Activated B cell treated with CpG ODN at 0.5 μM for 24 hours (primary cell): ENCODE measurements around the gene ATP7B. TPM values are rescaled to one million over a fixed set of nuclear protein-coding genes. Genes with fewer than 3 reads are reported as not detected.

Experiments
- ATAC-seq: fragments of 200-7000 bp; cut with Tn5 transposase; one replicate; pipeline ENCODE4 v1.10.0; 2021; ENCODE audit warnings: low read depth, mild to moderate bottlenecking, moderate library complexity
- CTCF ChIA-PET: fragments of 350-600 bp; sonication (Branson Sonifier 250); formaldehyde crosslinking; loops from one replicate; lab custom pipeline; 2021; ENCODE audit warnings: antibody characterized with exemption; lab: Charles Lee
- POLR2A ChIA-PET: fragments of 350-600 bp; sonication (Branson Sonifier 250); formaldehyde crosslinking; loops from one replicate; lab custom pipeline; 2021; ENCODE audit warnings: antibody characterized with exemption; lab: Charles Lee
- DNase-seq: peaks from one replicate; pipeline ENCODE4 v3.0.0; 2022
- H3K27ac Mint-ChIP-seq: one replicate; pipeline ENCODE4 v1.8.0; 2020; ENCODE audit warnings: mixed read lengths
- H3K27me3 Mint-ChIP-seq: one replicate; pipeline ENCODE4 v1.8.0; 2021; ENCODE audit warnings: mixed read lengths
- H3K36me3 Mint-ChIP-seq: one replicate; pipeline ENCODE4 v1.8.0; 2021; ENCODE audit warnings: low read depth, mixed read lengths
- H3K4me1 Mint-ChIP-seq: one replicate; pipeline ENCODE4 v1.8.0; 2021; ENCODE audit warnings: mixed read lengths
- H3K4me3 Mint-ChIP-seq: one replicate; pipeline ENCODE4 v1.8.0; 2020; ENCODE audit warnings: mild to moderate bottlenecking, mixed read lengths
- H3K9me3 Mint-ChIP-seq: one replicate; pipeline ENCODE4 v1.8.0; 2020; ENCODE audit warnings: mixed read lengths
- CTCF ChIP-seq: fragments of 200-600 bp; IDR thresholded peaks from one replicate; pipeline ENCODE4 v1.8.0; 2022; ENCODE audit warnings: antibody characterized with exemption, mild to moderate bottlenecking
- intact Hi-C: fragments of 100-400 bp; cut with micrococcal nuclease; formaldehyde crosslinking; loops from one replicate; pipeline ENCODE4 v1.15.1; 2024
- total RNA-seq: library from RNA; stranded (reverse); gene quantifications from 2 replicates; pipeline ENCODE4 v1.2.3, GENCODE V29; 2022

ATP7B gene
- total RNA-seq, 1 donor from 2014 or later, result 0.40 TPM

DNA sequence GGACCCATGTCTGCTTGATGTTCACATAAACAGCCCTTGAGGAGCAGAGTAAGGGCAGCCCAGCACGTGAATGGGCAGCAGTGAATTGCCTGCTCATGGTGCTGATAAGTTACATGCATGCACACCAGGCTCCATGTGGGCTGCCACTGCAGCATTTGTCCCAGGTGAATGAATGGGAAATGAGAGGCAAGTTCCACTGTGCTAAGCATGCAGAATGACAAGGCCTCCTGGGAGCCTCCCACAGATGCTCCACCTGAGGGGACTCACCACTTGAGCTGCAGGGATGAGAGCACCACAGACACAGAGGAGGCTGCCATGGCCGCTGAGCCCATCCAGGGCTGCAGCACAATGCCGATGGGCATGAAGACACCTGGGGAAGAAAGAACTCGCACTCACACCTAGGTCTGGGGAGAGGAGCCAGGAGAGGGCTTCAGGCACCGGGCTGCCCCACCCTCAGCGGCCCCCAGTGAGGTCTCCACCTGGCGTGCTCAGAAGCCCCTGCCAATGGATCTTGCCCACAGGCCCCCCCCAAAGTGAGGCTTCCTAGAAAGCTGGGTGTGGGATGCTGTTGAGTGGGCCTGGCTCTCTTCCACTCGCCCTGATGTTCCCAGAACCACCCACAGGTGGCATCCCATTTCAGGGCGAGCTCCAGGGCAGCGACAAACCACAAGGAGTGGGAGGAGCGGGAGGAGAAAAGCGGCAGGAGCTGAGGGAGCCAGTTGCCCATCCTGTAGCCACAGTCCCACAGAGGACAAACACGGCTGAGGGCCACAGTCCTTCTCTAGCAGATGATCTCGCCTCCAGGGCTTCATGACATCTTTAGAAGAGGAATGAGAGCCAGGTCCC is 75.7 kb downstream of the ATP7B start:
- Mint-ChIP-seq H3K27ac (no peak overlapping the region), H3K27me3 (no peaks in the 10 kb centered on the region), H3K36me3 (no peaks in the 10 kb centered on the region), H3K4me1 (no peaks in the 10 kb centered on the region), H3K9me3 (no peaks in the 10 kb centered on the region), H3K4me3 (no peak overlapping the region)
- ATAC-seq (no peak), DNase-seq (no peak)
- ChIA-PET CTCF (no interaction called here), POLR2A (no interaction called here)
- no peak for TF ChIP-seq CTCF
- intact Hi-C loops, result no loop called here

GRCh38 chr13:51934461-51935087 is 76.7 kb downstream of the ATP7B start:
- Mint-ChIP-seq H3K4me3 (no peak overlapping the region), H3K36me3 (no peaks in the 10 kb centered on the region), H3K4me1 (no peaks in the 10 kb centered on the region), H3K27me3 (no peaks in the 10 kb centered on the region), H3K27ac (no peak overlapping the region), H3K9me3 (no peaks in the 10 kb centered on the region)
- intact Hi-C loops, result no loop called here
- ATAC-seq, result no peak
- ChIA-PET POLR2A (no interaction called here), CTCF (no interaction called here)
- TF ChIP-seq CTCF, result no peak
- no peak for DNase-seq

- no peaks in the 10 kb centered on the region for H3K4me1 Mint-ChIP-seq
- CTCF ChIA-PET, result no interaction called here
- H3K27ac Mint-ChIP-seq, result no peak overlapping the region
- H3K27me3 Mint-ChIP-seq, result peaks cover 1% of the 10 kb centered on the region
- H3K9me3 Mint-ChIP-seq, result no peaks in the 10 kb centered on the region
- no peak for TF ChIP-seq CTCF
- no peak for DNase-seq
- no peak for ATAC-seq
- intact Hi-C loops, result no loop called here
- no peak overlapping the region for H3K4me3 Mint-ChIP-seq
- no peaks in the 10 kb centered on the region for H3K36me3 Mint-ChIP-seq
- POLR2A ChIA-PET, result no interaction called here
These were observed 77.7 kb downstream of the ATP7B start for GRCh38 chr13:51933466-51934058.

GRCh38 chr13:51932231-51932630 is 79.0 kb downstream of the ATP7B start:
- Mint-ChIP-seq H3K36me3 (no peaks in the 10 kb centered on the region), H3K27ac (no peak overlapping the region), H3K9me3 (no peaks in the 10 kb centered on the region), H3K4me3 (no peak overlapping the region), H3K4me1 (no peaks in the 10 kb centered on the region), H3K27me3 (peaks cover 1% of the 10 kb centered on the region)
- intact Hi-C loops, result no loop called here
- ATAC-seq (no peak), DNase-seq (no peak)
- ChIA-PET POLR2A (no interaction called here), CTCF (no interaction called here)
- TF ChIP-seq CTCF, result no peak

- H3K27me3 Mint-ChIP-seq, result peaks cover 1% of the 10 kb centered on the region
- ATAC-seq (no peak), DNase-seq (no peak)
- TF ChIP-seq CTCF, result no peak
- intact Hi-C loops, result no loop called here
- H3K27ac Mint-ChIP-seq, result no peak overlapping the region
- POLR2A ChIA-PET, result no interaction called here
- CTCF ChIA-PET, result no interaction called here
- no peaks in the 10 kb centered on the region for H3K9me3 Mint-ChIP-seq
- H3K4me1 Mint-ChIP-seq, result no peaks in the 10 kb centered on the region
- no peaks in the 10 kb centered on the region for H3K36me3 Mint-ChIP-seq
- no peak overlapping the region for H3K4me3 Mint-ChIP-seq
These were observed 79.6 kb downstream of the ATP7B start for GRCh38 chr13:51931606-51932005.
